HCT116 (cell line): ENCODE measurements around the gene CFAP46. TPM values are rescaled to one million over a fixed set of nuclear protein-coding genes. Genes with fewer than 3 reads are reported as not detected.
"Not testable (repeated sequence)": the region's sequence is repeated elsewhere in the genome, so short reads cannot be mapped to it uniquely, and the experiment has no call there.

Experiments used
- ATAC-seq: fragments of 200-7000 bp; cut with Tn5 transposase; 2 replicates; pipeline ENCODE4 v1.9.1; 2020; ENCODE audit warnings: mild to moderate bottlenecking, moderate library complexity
- BruUV-seq: library from RNA; stranded (reverse); fragments of 400-500 nt; replicated peaks from 2 replicates; lab custom pipeline; 2021; lab: Mats Ljungman, UMichigan
- CTCF ChIA-PET: fragments of 300-600 bp; sonication (Branson Sonifier 250); formaldehyde crosslinking; loops from one replicate; lab custom pipeline; 2021; ENCODE audit warnings: antibody characterized with exemption; lab: Charles Lee
- POLR2A ChIA-PET: fragments of 300-600, 350-600 bp; sonication (Branson Sonifier 250); formaldehyde crosslinking; loops from one replicate; lab custom pipeline; 2021; ENCODE audit warnings: antibody characterized with exemption; lab: Charles Lee
- RAD21 ChIA-PET, 2 experiments: fragments of 300-600 bp; sonication (Branson Sonifier 250); formaldehyde crosslinking; loops; one replicate each; lab custom pipeline; 2023; ENCODE audit warnings: low total read pairs in 2 of 2; ENCODE audit not compliant: uncharacterized antibody in 2 of 2, unreplicated experiment in 2 of 2, low non-redundant PET in 1 of 2; lab: Charles Lee
- DNase-seq: peaks from one replicate; pipeline ENCODE4 v3.0.0-alpha.2; 2010; ENCODE audit warnings: low read depth, low spot score
- H2AFZ ChIP-seq: fragments of 200-600 bp; shearing (Covaris generic), sonication (generic); 2 replicates; pipeline ENCODE4 v1.6.1; 2017; ENCODE audit warnings: low read depth, mixed run types, mixed read lengths, antibody characterized with exemption, low read length; ENCODE audit not compliant: poor library complexity, severe bottlenecking
- H3K27ac ChIP-seq: 2 replicates; pipeline ENCODE4 v1.5.1; 2012; ENCODE audit warnings: low read depth, low read length
- H3K27me3 ChIP-seq: fragments of 200-600 bp; sonication (generic); 2 replicates; pipeline ENCODE4 v1.6.1; 2016; ENCODE audit warnings: mixed run types, low read length, mixed read lengths; ENCODE audit not compliant: insufficient read depth
- H3K36me3 ChIP-seq, 2 experiments: fragments of 200-500 bp in 1 of 2; fragments of 200-600 bp in 1 of 2; sonication (Bioruptor generic) in 1 of 2; sonication (generic) in 1 of 2; 2 replicates each; pipeline versions ENCODE4 v1.5.1 to v1.6.1; 2014 to 2016; ENCODE audit warnings: low read length in 2 of 2, inconsistent platforms in 1 of 2, mixed read lengths in 1 of 2, mixed run types in 1 of 2; ENCODE audit not compliant: insufficient read depth in 2 of 2, control insufficient read depth in 1 of 2
- H3K4me1 ChIP-seq, 2 experiments: fragments of 200-600 bp in 1 of 2; sonication (generic) in 1 of 2; 2 replicates each; pipeline versions ENCODE4 v1.5.1 to v1.6.1; 2012 to 2017; ENCODE audit warnings: low read length in 2 of 2, inconsistent platforms in 1 of 2, mild to moderate bottlenecking in 1 of 2, mixed read lengths in 1 of 2, mixed run types in 1 of 2, moderate library complexity in 1 of 2; ENCODE audit not compliant: insufficient read depth in 2 of 2, control insufficient read depth in 1 of 2
- H3K4me2 ChIP-seq: fragments of 200-600 bp; sonication (generic); 2 replicates; pipeline ENCODE4 v1.6.1; 2017; ENCODE audit warnings: mixed run types, low read length, mixed read lengths
- H3K4me3 ChIP-seq, 2 experiments: fragments of 200-600 bp in 1 of 2; sonication (generic) in 1 of 2; replicated peaks in 1 of 2; 2 replicates each; pipeline ENCODE4 v1.5.1; 2011 to 2016; ENCODE audit warnings: low read length in 2 of 2, control low read depth in 1 of 2, low read depth in 1 of 2, mild to moderate bottlenecking in 1 of 2, mixed read lengths in 1 of 2, mixed run types in 1 of 2
- H3K79me2 ChIP-seq: fragments of 200-600 bp; sonication (generic); 2 replicates; pipeline ENCODE4 v1.6.1; 2017; ENCODE audit warnings: mild to moderate bottlenecking, mixed run types, low read length, moderate library complexity, mixed read lengths; ENCODE audit not compliant: insufficient read depth
- H3K9ac ChIP-seq: fragments of 200-600 bp; sonication (generic); 2 replicates; pipeline ENCODE4 v1.6.1; 2016; ENCODE audit warnings: low read length, mixed read lengths
- H3K9me2 ChIP-seq: fragments of 200-600 bp; sonication (generic), shearing (Covaris generic); 2 replicates; pipeline ENCODE4 v1.6.1; 2017; ENCODE audit warnings: mixed run types, mild to moderate bottlenecking, moderate library complexity; ENCODE audit not compliant: insufficient read depth
- H3K9me3 ChIP-seq, 2 experiments: fragments of 200-500 bp in 1 of 2; fragments of 200-600 bp in 1 of 2; sonication (Bioruptor generic) in 1 of 2; sonication (generic) in 1 of 2; 2 replicates each; pipeline ENCODE4 v1.6.1; 2014 to 2017; ENCODE audit warnings: low read length in 2 of 2, mixed read lengths in 2 of 2, inconsistent platforms in 1 of 2, low read depth in 1 of 2, mild to moderate bottlenecking in 1 of 2, mixed run types in 1 of 2, moderate library complexity in 1 of 2; ENCODE audit not compliant: control insufficient read depth in 1 of 2, insufficient read depth in 1 of 2
- H4K20me1 ChIP-seq: fragments of 200-600 bp; sonication (generic), shearing (Covaris generic); 2 replicates; pipeline ENCODE4 v1.6.1; 2017; ENCODE audit warnings: mixed run types, mild to moderate bottlenecking, moderate library complexity; ENCODE audit not compliant: insufficient read depth
- CBX3 ChIP-seq: IDR thresholded peaks from 2 replicates; pipeline ENCODE4 v1.6.1; 2012; ENCODE audit warnings: low read depth
- ELF1 ChIP-seq: IDR thresholded peaks from 2 replicates; pipeline ENCODE4 v1.6.1; 2012; ENCODE audit warnings: low read depth, borderline replicate concordance
- EZH2 ChIP-seq: fragments of 200-600 bp; sonication (generic); IDR thresholded peaks from 2 replicates; pipeline ENCODE4 v1.6.1; 2017; ENCODE audit warnings: antibody characterized with exemption, mixed run types
- POLR2AphosphoS5 ChIP-seq: IDR thresholded peaks from 2 replicates; pipeline ENCODE4 v1.6.1; 2011; ENCODE audit warnings: mild to moderate bottlenecking, low read depth, low read length, moderate library complexity
- RAD21 ChIP-seq: IDR thresholded peaks from 2 replicates; pipeline ENCODE4 v1.6.1; 2012; ENCODE audit warnings: low read depth, mild to moderate bottlenecking
- SIN3A ChIP-seq: IDR thresholded peaks from 2 replicates; pipeline ENCODE4 v1.6.1; 2012; ENCODE audit warnings: low read depth
- SP1 ChIP-seq: IDR thresholded peaks from 2 replicates; pipeline ENCODE4 v1.6.1; 2012; ENCODE audit warnings: low read depth
- intact Hi-C: fragments of 100-400 bp; cut with micrococcal nuclease; formaldehyde crosslinking; loops from 2 replicates; pipeline ENCODE4 v1.10.0; 2022
- total RNA-seq: library from RNA; stranded (reverse); gene quantifications from one replicate; pipeline ENCODE4 v1.2.1, GENCODE V29; 2021; ENCODE audit not compliant: unreplicated experiment

Gene CFAP46
- total RNA-seq, 1 experiment from 2014 or later: 1.4 TPM

DNA sequence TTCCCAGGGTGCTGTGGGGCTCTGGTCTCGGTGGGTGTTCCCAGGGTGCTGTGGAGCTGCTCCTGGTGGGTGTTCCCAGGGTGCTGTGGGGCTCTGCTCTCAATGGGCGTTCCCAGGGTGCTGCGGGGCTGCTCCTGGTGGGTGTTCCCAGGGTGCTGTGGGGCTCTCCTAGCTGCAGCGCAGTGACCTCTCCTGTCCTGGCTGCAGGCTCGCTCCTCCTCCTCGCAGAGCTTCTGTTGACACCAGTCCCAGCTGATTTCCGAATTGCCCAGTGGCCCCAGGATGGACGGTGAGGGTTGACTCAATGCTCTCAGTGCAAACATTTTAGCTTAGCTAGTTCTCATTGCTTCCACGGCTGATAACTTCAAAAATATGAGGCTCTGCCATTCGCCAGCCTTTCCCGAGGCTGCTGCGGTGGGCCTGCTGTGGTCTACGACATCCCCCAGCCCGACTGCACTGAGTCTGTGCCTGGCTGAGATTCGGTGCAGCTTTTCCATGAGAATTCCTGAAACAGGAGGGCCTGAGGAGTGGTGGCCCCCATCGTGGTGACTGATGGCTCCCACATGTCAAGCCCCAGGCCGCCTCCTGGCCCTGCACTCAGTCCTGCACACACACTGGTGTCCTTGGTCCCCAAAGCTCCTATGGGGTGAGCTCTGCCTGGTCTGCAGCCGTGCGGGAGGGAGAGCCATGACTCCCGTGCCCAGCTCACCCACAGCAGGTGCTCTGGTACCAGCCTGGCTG lies 98.1 kb downstream of the CFAP46 start:
- ATAC-seq: no peak
- no peak for DNase-seq
- Histone ChIP-seq H3K27ac (no peak overlapping the region), H3K79me2 (no peaks in the 10 kb centered on the region), H3K9ac (no peak overlapping the region), H3K36me3 (no peaks in the 10 kb centered on the region), H4K20me1 (no peaks in the 10 kb centered on the region), H3K27me3 (no peaks in the 10 kb centered on the region), H3K9me2 (no peaks in the 10 kb centered on the region), H3K9me3 (no peaks in the 10 kb centered on the region), H3K4me1 (no peaks in the 10 kb centered on the region), H2AFZ (no peak overlapping the region), H3K4me2 (no peak overlapping the region), H3K4me3 (no peak overlapping the region)
- no TSS peak for BruUV-seq
- TF ChIP-seq CBX3 (no peak), SIN3A (no peak), SP1 (no peak), RAD21 (no peak), EZH2 (no peak), ELF1 (no peak), POLR2AphosphoS5 (no peak)
- CTCF ChIA-PET: no interaction called here
- RAD21 ChIA-PET: no interaction called here
- POLR2A ChIA-PET: no interaction called here
- intact Hi-C loops: no loop called here

DNA sequence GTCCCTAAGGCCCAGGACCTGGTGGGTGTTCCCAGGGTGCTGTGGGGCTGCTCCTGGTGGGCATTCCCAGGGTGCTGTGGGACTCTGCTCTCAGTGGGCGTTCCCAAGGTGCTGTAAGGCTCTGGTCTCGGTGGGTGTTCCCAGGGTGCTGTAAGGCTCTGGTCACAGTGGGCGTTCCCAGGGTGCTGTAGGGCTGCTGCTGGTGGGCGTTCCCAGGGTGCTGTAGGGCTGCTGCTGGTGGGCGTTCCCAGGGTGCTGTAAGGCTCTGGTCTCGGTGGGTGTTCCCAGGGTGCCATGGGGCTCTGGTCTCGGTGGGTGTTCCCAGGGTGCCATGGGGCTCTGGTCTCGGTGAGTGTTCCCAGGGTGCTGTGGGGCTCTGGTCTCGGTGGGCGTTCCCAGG lies 99.1 kb downstream of the CFAP46 start:
- H3K27me3 ChIP-seq, intact Hi-C loops, H3K9me2 ChIP-seq, H2AFZ ChIP-seq, H3K9me3 ChIP-seq, DNase-seq, RAD21 ChIA-PET, CTCF ChIA-PET, POLR2A ChIA-PET, H3K4me2 ChIP-seq, H3K4me1 ChIP-seq, H4K20me1 ChIP-seq, H3K4me3 ChIP-seq, H3K9ac ChIP-seq, ATAC-seq, H3K36me3 ChIP-seq, BruUV-seq, H3K79me2 ChIP-seq, H3K27ac ChIP-seq: not testable (repeated sequence)
